Stimulated activated CD4-positive, alpha-beta T cell treated with anti-CD3 and anti-CD28 coated beads, Interleukin-12 subunit alpha, Interleukin-12 subunit beta, amount 100 ng/mL, for 48 hours (primary cell): ENCODE measurements around the gene TMF1.

Source experiments
- DNase-seq, 3 donors: peaks; one replicate each; pipeline ENCODE4 v3.0.0-alpha.2; 2020; ENCODE audit warnings: low read depth in 2 of 3, low spot score in 1 of 3

The TMF1 gene

GRCh38 chr3:69013253-69014021 lies 38.7 kb downstream of the TMF1 start, which contains the start of gene EOGT:
Gene EOGT, minus strand, starts transcription at chr3:69013684. Its CDS starts 3,838 bp downstream, at chr3:69009846.
- peak; percentile 64 to 82 (median 74) for DNase-seq

GRCh38 chr3:69012800-69013252 lies 39.3 kb downstream of the TMF1 start:
- DNase-seq: no peak

GRCh38 chr3:69012100-69012799 lies 39.9 kb downstream of the TMF1 start:
- DNase-seq: no peak

GRCh38 chr3:69011096-69011730 lies 40.9 kb downstream of the TMF1 start:
- DNase-seq: no peak

GRCh38 chr3:69009559-69010410 lies 42.3 kb downstream of the TMF1 start:
- no peak for DNase-seq

- DNase-seq: no peak
Observed at GRCh38 chr3:69008980-69009379, 43.2 kb downstream of the TMF1 start.

GRCh38 chr3:69005791-69006482 lies 46.2 kb downstream of the TMF1 start:
- DNase-seq: no peak

GRCh38 chr3:69005071-69005790 lies 46.9 kb downstream of the TMF1 start:
- DNase-seq: no peak

GRCh38 chr3:69004138-69004537 lies 48.0 kb downstream of the TMF1 start:
- DNase-seq: no peak

GRCh38 chr3:68999605-69000004 lies 52.5 kb downstream of the TMF1 start:
- no peak for DNase-seq

- DNase-seq: no peak
Observed at GRCh38 chr3:68999158-68999557, 53.0 kb downstream of the TMF1 start.

GRCh38 chr3:68997887-68998286 lies 54.2 kb downstream of the TMF1 start:
- DNase-seq: no peak

- DNase-seq: no peak
Observed at GRCh38 chr3:68996356-68996995, 55.7 kb downstream of the TMF1 start.

GRCh38 chr3:68988740-68989139 lies 63.4 kb downstream of the TMF1 start:
- no peak for DNase-seq

GRCh38 chr3:68987322-68987721 lies 64.8 kb downstream of the TMF1 start:
- DNase-seq: no peak

- no peak for DNase-seq
Observed at GRCh38 chr3:68986496-68987208, 65.5 kb downstream of the TMF1 start.

- no peak for DNase-seq
Observed at GRCh38 chr3:68985146-68985790, 66.9 kb downstream of the TMF1 start.

GRCh38 chr3:68984011-68984530 lies 68.1 kb downstream of the TMF1 start:
- no peak for DNase-seq
